SK-N-SH (cell line): ENCODE data around the gene FAM50B.

ENCODE experiments used
- CTCF ChIP-seq: fragments of 200-600 bp; sonication (generic); IDR thresholded peaks from 2 replicates; pipeline ENCODE4 v1.6.1; 2017; ENCODE audit warnings: antibody characterized with exemption, mild to moderate bottlenecking, moderate library complexity
- EP300 ChIP-seq, 2 experiments: IDR thresholded peaks; 2 replicates each; pipeline versions ENCODE4 v1.4.0 to v1.6.1; 2012; ENCODE audit warnings: borderline replicate concordance in 1 of 2, low read depth in 1 of 2, low read length in 1 of 2
- IRF3 ChIP-seq: fragments of 150-350 bp; IDR thresholded peaks from 2 replicates; pipeline ENCODE4 v1.6.1; 2016; ENCODE audit warnings: mild to moderate bottlenecking, low read depth, low read length
- NFIC ChIP-seq: IDR thresholded peaks from 2 replicates; pipeline ENCODE4 v1.4.0; 2012; ENCODE audit warnings: borderline replicate concordance
- POLR2AphosphoS5 ChIP-seq: IDR thresholded peaks from 2 replicates; pipeline ENCODE4 v1.6.1; 2012; ENCODE audit warnings: low read depth, low read length
- REST ChIP-seq: IDR thresholded peaks from 2 replicates; pipeline ENCODE4 v1.6.1; 2012; ENCODE audit warnings: mild to moderate bottlenecking, low read depth, low read length, moderate library complexity
- RFX5 ChIP-seq: IDR thresholded peaks from 2 replicates; pipeline ENCODE4 v1.6.1; 2012; ENCODE audit warnings: mild to moderate bottlenecking, improper control_type of control experiment, low read length
- USF1 ChIP-seq: IDR thresholded peaks from 2 replicates; pipeline ENCODE4 v1.4.0; 2012; ENCODE audit warnings: low read depth, borderline replicate concordance
- USF2 ChIP-seq: fragments of 150-350 bp; IDR thresholded peaks from 2 replicates; pipeline ENCODE4 v1.6.1; 2017; ENCODE audit warnings: antibody characterized with exemption, low read length, low read depth, borderline replicate concordance
- YY1 ChIP-seq: IDR thresholded peaks from 2 replicates; pipeline ENCODE4 v1.4.0; 2012; ENCODE audit warnings: low read depth, mild to moderate bottlenecking

GRCh38 chr6:3870528-3870925 lies 21.4 kb downstream of the FAM50B start:
- TF ChIP-seq POLR2AphosphoS5 (no peak), EP300 (IDR thresholded peaks at IDR 0.05; ENCODE audit: borderline replicate concordance in 1 of 2, low read depth in 1 of 2, low read length in 1 of 2) (no peak), CTCF (no peak), REST (no peak), YY1 (no peak), USF1 (no peak), IRF3 (no peak), NFIC (no peak), USF2 (no peak), RFX5 (no peak)
